Superior temporal gyrus (tissue), 1 donor: ENCODE results near the gene RTL10.
"Not testable (repeated sequence)": the region's sequence is repeated elsewhere in the genome, so short reads cannot be mapped to it uniquely, and the experiment has no call there.

Experiments
- DNase-seq: peaks from one replicate; pipeline ENCODE4 v3.0.0-alpha.2; 2016; ENCODE audit errors: extremely low spot score

Gene RTL10

GRCh38 chr22:19843857-19844376, 10.8 kb downstream of the RTL10 start:
- DNase-seq = no peak

- no peak for DNase-seq
Measured at GRCh38 chr22:19843107-19843856, 11.4 kb downstream of the RTL10 start.

GRCh38 chr22:19842393-19843106, 12.1 kb downstream of the RTL10 start:
- no peak for DNase-seq

- no peak for DNase-seq
Measured at GRCh38 chr22:19841641-19842392, 12.9 kb downstream of the RTL10 start.

GRCh38 chr22:19840955-19841640, 13.6 kb downstream of the RTL10 start:
- no peak for DNase-seq

GRCh38 chr22:19840059-19840458, 14.6 kb downstream of the RTL10 start:
- DNase-seq = no peak

GRCh38 chr22:19837915-19838314, 16.8 kb downstream of the RTL10 start:
- no peak for DNase-seq

GRCh38 chr22:19836512-19836911, 18.2 kb downstream of the RTL10 start:
- DNase-seq = no peak

- no peak for DNase-seq
Measured at GRCh38 chr22:19834599-19834998, 20.1 kb downstream of the RTL10 start.

GRCh38 chr22:19833327-19833726, 21.3 kb downstream of the RTL10 start:
- not testable (repeated sequence) for DNase-seq

- no peak for DNase-seq
Measured at GRCh38 chr22:19832476-19833108, 22.1 kb downstream of the RTL10 start.

GRCh38 chr22:19831979-19832378, 22.7 kb downstream of the RTL10 start:
- DNase-seq = not testable (repeated sequence)

- DNase-seq = no peak
Measured at GRCh38 chr22:19831016-19831415, 23.7 kb downstream of the RTL10 start.

- DNase-seq = no peak
Measured at GRCh38 chr22:19828035-19828401, 26.7 kb downstream of the RTL10 start.

- DNase-seq = no peak
Measured at GRCh38 chr22:19827341-19828034, 27.2 kb downstream of the RTL10 start.

- no peak for DNase-seq
Measured at GRCh38 chr22:19826619-19826950, 28.1 kb downstream of the RTL10 start.

GRCh38 chr22:19825904-19826618, 28.6 kb downstream of the RTL10 start:
- no peak for DNase-seq

GRCh38 chr22:19824926-19825339, 29.7 kb downstream of the RTL10 start:
- no peak for DNase-seq

GRCh38 chr22:19824212-19824925, 30.3 kb downstream of the RTL10 start:
- no peak for DNase-seq

GRCh38 chr22:19823902-19824211, 30.8 kb downstream of the RTL10 start:
- DNase-seq = no peak
